ENCODE measurements around the gene SGPP1. TPM values are rescaled to one million over a fixed set of nuclear protein-coding genes. Genes with fewer than 3 reads are reported as not detected.

SGPP1 gene
- total and polyA plus RNA-seq, 2 of the 4 experiments (the other 2 are of a cell fraction) = 8.6 to 11.1 TPM

DNA sequence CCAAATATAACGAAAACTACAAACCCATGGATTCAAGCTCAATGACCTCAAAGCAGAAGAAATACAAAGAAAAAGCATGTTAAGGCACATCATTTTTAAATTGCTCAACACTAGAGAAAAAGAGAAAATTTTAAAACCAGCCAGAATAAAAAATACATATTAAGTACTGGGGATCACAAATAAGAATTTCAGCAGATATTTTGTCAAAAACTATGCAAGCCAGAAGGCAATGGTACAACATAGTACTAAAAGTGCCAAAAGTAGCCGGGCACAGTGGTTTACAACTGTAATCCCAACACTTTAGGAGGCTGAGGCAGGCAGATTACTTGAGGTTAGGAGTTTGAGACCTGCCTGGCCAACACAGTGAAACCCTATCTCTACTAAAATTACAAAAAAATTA is 10.2 kb downstream of the SGPP1 start:
- CTCF ChIA-PET = interaction anchor here (0.6 kb wide), 1 partner anchor 488 kb away, joined by 3 read pairs; no protein-coding TSS in a partner anchor
- WGBS, 2 experiments (ENCODE audit: extremely low coverage in 2 of 2, insufficient read length in 1 of 2) = no CpG with 5 or more reads among the region's 2 CpGs

More for the DNA sequence above, 10.2 kb downstream of the SGPP1 start:
- Histone ChIP-seq H4K5ac (ENCODE audit: low read depth, low read length) (no peak overlapping the region), H3K4me3 (ENCODE audit: insufficient read depth, low read depth, low read length) (no peak overlapping the region), H3K9me3 (ENCODE audit: control insufficient read depth, insufficient read depth, low read length) (peaks cover 11% of the 10 kb centered on the region), H3K27me3 (ENCODE audit: control insufficient read depth, insufficient read depth, low read length) (no peaks in the 10 kb centered on the region), H3K4me1 (ENCODE audit: control insufficient read depth, insufficient read depth, low read length) (no peaks in the 10 kb centered on the region), H3K56ac (ENCODE audit: extremely low read depth, insufficient read depth, low read length) (no peak overlapping the region), H4K8ac (ENCODE audit: low read depth in 2 of 2, low read length in 2 of 2) (no peak overlapping the region), H3K18ac (ENCODE audit: low read depth, low read length) (no peak overlapping the region), H3K4me2 (ENCODE audit: low read depth, low read length) (no peak overlapping the region), H2AK5ac (ENCODE audit: low read depth, low read length) (no peak overlapping the region), H3K79me1 (ENCODE audit: low read depth in 1 of 2, low read length in 2 of 2) (peaks cover 17 to 29% of the 10 kb centered on the region in 2 experiments), H4K91ac (ENCODE audit: insufficient read depth, low read depth, low read length) (no peak overlapping the region), H2AFZ (replicated peaks; ENCODE audit: low read length, poor library complexity) (no peak overlapping the region), H2AK9ac (replicated peaks; ENCODE audit: low read depth, low read length, poor library complexity) (no peak overlapping the region), H3K14ac (replicated peaks; ENCODE audit: low read depth, low read length) (no peak overlapping the region), H3K23ac (ENCODE audit: low read depth, low read length) (no peak overlapping the region), H2BK20ac (ENCODE audit: low read depth, low read length) (no peak overlapping the region), H3K9me1 (ENCODE audit: insufficient read depth, low read length) (no peaks in the 10 kb centered on the region), H2BK15ac (ENCODE audit: low read depth, low read length) (no peak overlapping the region), H3K4ac (ENCODE audit: low read depth, low read length) (no peak overlapping the region), H3K36me3 (ENCODE audit: control insufficient read depth, insufficient read depth, low read length) (peaks cover 6% of the 10 kb centered on the region; the same call in 1 of the 2 replicates), H2BK120ac (ENCODE audit: low read depth, low read length) (no peak overlapping the region), H2BK5ac (ENCODE audit: low read depth, low read length, poor library complexity, severe bottlenecking) (no peak overlapping the region), H3K27ac (ENCODE audit: insufficient read depth, low read length) (no peak overlapping the region), H3K9ac (ENCODE audit: low read depth, low read length) (no peak overlapping the region), H4K20me1 (ENCODE audit: insufficient read depth, low read length) (no peaks in the 10 kb centered on the region)
- in situ Hi-C loops (cut with MboI; ENCODE audit: low sequenced_read_pairs) = no loop called here
- intact Hi-C loops (cut with micrococcal nuclease) = no loop called here
- POLR2A ChIA-PET (ENCODE audit: unreplicated experiment) = no interaction called here
- dilution Hi-C loops (cut with HindIII; ENCODE audit: low sequenced_read_pairs, unreplicated experiment) = no loop called here
- ATAC-seq (ENCODE audit: low read depth) (no peak), DNase-seq (peak; percentile 36)
- TF ChIP-seq RAD21 (IDR thresholded peaks at IDR 0.05; ENCODE audit: low read length) = no peak
- no peak for TF ChIP-seq MAFK (IDR thresholded peaks at IDR 0.05; ENCODE audit: low read depth, low read length)
- no peak for TF ChIP-seq CHD1 (IDR thresholded peaks at IDR 0.05; ENCODE audit: low read depth, low read length)
- TF ChIP-seq NFE2L2 (IDR thresholded peaks at IDR 0.05; ENCODE audit: low read depth, low read length) = no peak
- no peak for TF ChIP-seq RCOR1 (IDR thresholded peaks at IDR 0.05; ENCODE audit: insufficient replicate concordance, low read length)
- no peak for TF ChIP-seq MAZ (IDR thresholded peaks at IDR 0.05; ENCODE audit: borderline replicate concordance, low read depth, low read length)
- no peak for TF ChIP-seq BHLHE40 (IDR thresholded peaks at IDR 0.05; ENCODE audit: low read depth, low read length)
- TF ChIP-seq CEBPB (IDR thresholded peaks at IDR 0.05; ENCODE audit: low read depth, low read length) = no peak
- TF ChIP-seq, protein P1, sequence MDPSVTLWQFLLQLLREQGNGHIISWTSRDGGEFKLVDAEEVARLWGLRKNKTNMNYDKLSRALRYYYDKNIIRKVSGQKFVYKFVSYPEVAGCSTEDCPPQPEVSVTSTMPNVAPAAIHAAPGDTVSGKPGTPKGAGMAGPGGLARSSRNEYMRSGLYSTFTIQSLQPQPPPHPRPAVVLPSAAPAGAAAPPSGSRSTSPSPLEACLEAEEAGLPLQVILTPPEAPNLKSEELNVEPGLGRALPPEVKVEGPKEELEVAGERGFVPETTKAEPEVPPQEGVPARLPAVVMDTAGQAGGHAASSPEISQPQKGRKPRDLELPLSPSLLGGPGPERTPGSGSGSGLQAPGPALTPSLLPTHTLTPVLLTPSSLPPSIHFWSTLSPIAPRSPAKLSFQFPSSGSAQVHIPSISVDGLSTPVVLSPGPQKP (IDR thresholded peaks at IDR 0.05; ENCODE audit: borderline replicate concordance, low read depth, low read length) = no peak
- TF ChIP-seq MXI1 (IDR thresholded peaks at IDR 0.05; ENCODE audit: borderline replicate concordance, low read depth, low read length) = no peak
- TF ChIP-seq SMC3 (IDR thresholded peaks at IDR 0.05; ENCODE audit: low read depth, low read length) = no peak
- TF ChIP-seq, protein P2, sequence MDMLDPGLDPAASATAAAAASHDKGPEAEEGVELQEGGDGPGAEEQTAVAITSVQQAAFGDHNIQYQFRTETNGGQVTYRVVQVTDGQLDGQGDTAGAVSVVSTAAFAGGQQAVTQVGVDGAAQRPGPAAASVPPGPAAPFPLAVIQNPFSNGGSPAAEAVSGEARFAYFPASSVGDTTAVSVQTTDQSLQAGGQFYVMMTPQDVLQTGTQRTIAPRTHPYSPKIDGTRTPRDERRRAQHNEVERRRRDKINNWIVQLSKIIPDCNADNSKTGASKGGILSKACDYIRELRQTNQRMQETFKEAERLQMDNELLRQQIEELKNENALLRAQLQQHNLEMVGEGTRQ (IDR thresholded peaks at IDR 0.05; ENCODE audit: low read depth, low read length) = no peak
- TF ChIP-seq, protein P3, sequence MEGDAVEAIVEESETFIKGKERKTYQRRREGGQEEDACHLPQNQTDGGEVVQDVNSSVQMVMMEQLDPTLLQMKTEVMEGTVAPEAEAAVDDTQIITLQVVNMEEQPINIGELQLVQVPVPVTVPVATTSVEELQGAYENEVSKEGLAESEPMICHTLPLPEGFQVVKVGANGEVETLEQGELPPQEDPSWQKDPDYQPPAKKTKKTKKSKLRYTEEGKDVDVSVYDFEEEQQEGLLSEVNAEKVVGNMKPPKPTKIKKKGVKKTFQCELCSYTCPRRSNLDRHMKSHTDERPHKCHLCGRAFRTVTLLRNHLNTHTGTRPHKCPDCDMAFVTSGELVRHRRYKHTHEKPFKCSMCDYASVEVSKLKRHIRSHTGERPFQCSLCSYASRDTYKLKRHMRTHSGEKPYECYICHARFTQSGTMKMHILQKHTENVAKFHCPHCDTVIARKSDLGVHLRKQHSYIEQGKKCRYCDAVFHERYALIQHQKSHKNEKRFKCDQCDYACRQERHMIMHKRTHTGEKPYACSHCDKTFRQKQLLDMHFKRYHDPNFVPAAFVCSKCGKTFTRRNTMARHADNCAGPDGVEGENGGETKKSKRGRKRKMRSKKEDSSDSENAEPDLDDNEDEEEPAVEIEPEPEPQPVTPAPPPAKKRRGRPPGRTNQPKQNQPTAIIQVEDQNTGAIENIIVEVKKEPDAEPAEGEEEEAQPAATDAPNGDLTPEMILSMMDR (conservative IDR thresholded peaks at IDR 0.05; ENCODE audit: low read depth, low read length) = no peak
- BruUV-seq (replicated peaks) = no TSS peak
